Activated CD8-positive, alpha-beta T cell treated with anti-CD3 and anti-CD28 coated beads for 36 hours (primary cell): ENCODE results near the gene WFDC1. TPM values are rescaled to one million over a fixed set of nuclear protein-coding genes. Genes with fewer than 3 reads are reported as not detected.

Experiments
- ATAC-seq: fragments of 200-7000 bp; cut with Tn5 transposase; one replicate; pipeline ENCODE4 v1.10.0; 2021; ENCODE audit warnings: mild to moderate bottlenecking, moderate library complexity
- CTCF ChIA-PET: fragments of 350-600 bp; sonication (Branson Sonifier 250); formaldehyde crosslinking; loops from one replicate; lab custom pipeline; 2021; ENCODE audit warnings: antibody characterized with exemption; lab: Charles Lee
- POLR2A ChIA-PET: fragments of 350-600 bp; sonication (Branson Sonifier 250); formaldehyde crosslinking; loops from one replicate; lab custom pipeline; 2021; ENCODE audit warnings: antibody characterized with exemption; lab: Charles Lee
- DNase-seq: peaks from one replicate; pipeline ENCODE4 v3.0.0-alpha.2; 2020
- H3K27ac Mint-ChIP-seq: one replicate; pipeline ENCODE4 v1.8.0; 2021; ENCODE audit warnings: mild to moderate bottlenecking, mixed read lengths
- H3K27me3 Mint-ChIP-seq: one replicate; pipeline ENCODE4 v1.8.0; 2021; ENCODE audit warnings: mixed read lengths
- H3K36me3 Mint-ChIP-seq: one replicate; pipeline ENCODE4 v1.8.0; 2021; ENCODE audit warnings: low read depth, mixed read lengths
- H3K4me1 Mint-ChIP-seq: one replicate; pipeline ENCODE4 v1.8.0; 2021; ENCODE audit warnings: low read depth, mixed read lengths
- H3K4me3 Mint-ChIP-seq: one replicate; pipeline ENCODE4 v1.8.0; 2021; ENCODE audit warnings: mild to moderate bottlenecking, moderate library complexity, mixed read lengths
- H3K9me3 Mint-ChIP-seq: one replicate; pipeline ENCODE4 v1.8.0; 2021; ENCODE audit warnings: mixed read lengths
- CTCF ChIP-seq: fragments of 200-600 bp; IDR thresholded peaks from one replicate; pipeline ENCODE4 v1.8.0; 2022; ENCODE audit warnings: antibody characterized with exemption, mild to moderate bottlenecking
- intact Hi-C: fragments of 100-400 bp; cut with micrococcal nuclease; formaldehyde crosslinking; loops from one replicate; pipeline ENCODE4 v1.10.0; 2022
- total RNA-seq, 2 experiments: library from RNA; stranded (reverse); gene quantifications; one replicate each; pipeline ENCODE4 v1.2.3, GENCODE V29; 2021

WFDC1 gene
- not detected for total RNA-seq

DNA sequence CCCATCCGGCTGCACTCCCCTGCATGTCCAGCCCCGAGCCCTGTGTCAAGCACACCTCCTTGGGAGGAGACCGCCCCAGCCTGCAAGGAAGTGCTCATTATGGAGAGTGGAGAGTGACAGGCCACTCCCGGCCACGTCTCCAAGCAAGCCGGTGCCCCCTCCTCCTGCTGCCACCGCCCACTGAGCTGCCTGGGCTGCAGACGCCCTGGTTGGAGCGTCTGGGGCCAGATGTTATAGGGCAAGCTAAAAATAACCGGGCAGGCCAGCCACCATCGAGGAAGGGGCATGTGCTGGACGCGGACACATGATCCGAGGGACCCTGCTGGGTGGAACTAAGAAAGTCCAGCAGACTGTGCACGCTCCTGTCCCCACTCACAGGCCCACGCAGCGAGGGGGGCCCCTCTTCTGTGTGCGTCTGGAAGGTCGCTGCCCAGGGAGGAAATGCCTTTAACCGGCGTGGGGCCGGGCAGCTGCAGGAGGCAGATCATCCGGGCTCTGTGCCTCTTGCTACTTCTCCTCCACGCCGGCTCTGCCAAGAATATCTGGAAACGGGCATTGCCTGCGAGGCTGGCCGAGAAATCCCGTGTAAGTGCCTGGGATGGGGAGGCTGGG is at the start of gene WFDC1:
Gene WFDC1, plus strand, starts transcription at position 348 of the 612 bp plus-strand sequence. Its CDS starts 94 bp downstream, at position 442.
- Mint-ChIP-seq H3K4me1 (peaks cover 8% of the 10 kb centered on the region), H3K36me3 (no peaks in the 10 kb centered on the region), H3K4me3 (no peak within 1 kb of the TSS), H3K27ac (no peak within 1 kb of the TSS), H3K27me3 (peaks cover 46% of the 10 kb centered on the region), H3K9me3 (no peaks in the 10 kb centered on the region)
- CTCF ChIA-PET: interaction anchor here (0.9 to 1.3 kb wide), 3 partner anchors 13 to 368 kb away, joined by 3 read pairs; no protein-coding TSS in a partner anchor
- POLR2A ChIA-PET: no interaction called here
- ATAC-seq (no peak), DNase-seq (no peak)
- intact Hi-C loops: no loop called here
- no peak for TF ChIP-seq CTCF

- ATAC-seq: no peak
- Mint-ChIP-seq H3K4me3 (no peak overlapping the region), H3K9me3 (no peaks in the 10 kb centered on the region), H3K27me3 (peaks cover 15% of the 10 kb centered on the region), H3K4me1 (no peaks in the 10 kb centered on the region), H3K36me3 (no peaks in the 10 kb centered on the region), H3K27ac (no peak overlapping the region)
- no peak for DNase-seq
- ChIA-PET CTCF (no interaction called here), POLR2A (interaction anchor here (0.8 kb wide), 1 partner anchor 11 kb away, joined by 3 read pairs; no protein-coding TSS in a partner anchor)
- no peak for TF ChIP-seq CTCF
- intact Hi-C loops: no loop called here
Measured at GRCh38 chr16:84245956-84246678, 48.6 kb upstream of the WFDC1 start.

- intact Hi-C loops: no loop called here
- no peaks in the 10 kb centered on the region for H3K9me3 Mint-ChIP-seq
- no peaks in the 10 kb centered on the region for H3K36me3 Mint-ChIP-seq
- TF ChIP-seq CTCF: no peak
- ATAC-seq (no peak), DNase-seq (no peak)
- ChIA-PET POLR2A (no interaction called here), CTCF (interaction anchor here (1.2 kb wide), 1 partner anchor 30 kb away, joined by 3 read pairs; no protein-coding TSS in a partner anchor)
- peaks cover 14% of the 10 kb centered on the region for H3K27me3 Mint-ChIP-seq
- no peak overlapping the region for H3K27ac Mint-ChIP-seq
- no peak overlapping the region for H3K4me3 Mint-ChIP-seq
- no peaks in the 10 kb centered on the region for H3K4me1 Mint-ChIP-seq
Measured at GRCh38 chr16:84246679-84247077, 48.0 kb upstream of the WFDC1 start.

- Mint-ChIP-seq H3K4me1 (no peaks in the 10 kb centered on the region), H3K27me3 (peaks cover 14% of the 10 kb centered on the region), H3K4me3 (no peak overlapping the region), H3K9me3 (no peaks in the 10 kb centered on the region), H3K36me3 (no peaks in the 10 kb centered on the region), H3K27ac (no peak overlapping the region)
- ATAC-seq (no peak), DNase-seq (no peak)
- ChIA-PET CTCF (interaction anchor here (1.2 kb wide), 1 partner anchor 30 kb away, joined by 3 read pairs; no protein-coding TSS in a partner anchor), POLR2A (no interaction called here)
- intact Hi-C loops: no loop called here
- TF ChIP-seq CTCF: no peak
Measured at GRCh38 chr16:84247331-84247730, 47.3 kb upstream of the WFDC1 start.

- Mint-ChIP-seq H3K9me3 (no peaks in the 10 kb centered on the region), H3K36me3 (no peaks in the 10 kb centered on the region), H3K4me1 (no peaks in the 10 kb centered on the region), H3K27me3 (peaks cover 12% of the 10 kb centered on the region), H3K4me3 (no peak overlapping the region), H3K27ac (no peak overlapping the region)
- TF ChIP-seq CTCF: no peak
- no peak for ATAC-seq
- POLR2A ChIA-PET: no interaction called here
- intact Hi-C loops: no loop called here
- CTCF ChIA-PET: interaction anchor here (1.2 kb wide), 1 partner anchor 29 kb away, joined by 3 read pairs; no protein-coding TSS in a partner anchor
- DNase-seq: no peak
Measured at GRCh38 chr16:84247844-84248243, 46.8 kb upstream of the WFDC1 start.
